GM15510 (cell line): Measurements from ENCODE around the gene PTMS.

ENCODE experiments used
- POLR2A ChIP-seq: IDR thresholded peaks from 3 replicates; pipeline ENCODE4 v1.6.1; 2011; ENCODE audit warnings: borderline replicate concordance; ENCODE audit not compliant: insufficient read length; ENCODE audit errors: extremely low read depth

The PTMS gene

GRCh38 chr12:6787309-6787708, 21.1 kb downstream of the PTMS start:
- TF ChIP-seq POLR2A = no peak

- no peak for TF ChIP-seq POLR2A
Observed at GRCh38 chr12:6788972-6789924, 23.1 kb downstream of the PTMS start, which contains the start of gene CD4. Gene CD4, plus strand, starts transcription at chr12:6789528. Its CDS starts 10,611 bp downstream, at chr12:6800139.

- TF ChIP-seq POLR2A = no peak
Observed at GRCh38 chr12:6790496-6791150, 24.5 kb downstream of the PTMS start.

GRCh38 chr12:6791931-6792520, 25.9 kb downstream of the PTMS start:
- no peak for TF ChIP-seq POLR2A

GRCh38 chr12:6792522-6793201, 26.5 kb downstream of the PTMS start:
- no peak for TF ChIP-seq POLR2A

- TF ChIP-seq POLR2A = no peak
Observed at GRCh38 chr12:6795088-6795487, 28.9 kb downstream of the PTMS start.

- TF ChIP-seq POLR2A = no peak
Observed at GRCh38 chr12:6796576-6796975, 30.4 kb downstream of the PTMS start.

GRCh38 chr12:6799147-6799546, 33.0 kb downstream of the PTMS start:
- no peak for TF ChIP-seq POLR2A

GRCh38 chr12:6807170-6807569, 41.0 kb downstream of the PTMS start:
- TF ChIP-seq POLR2A = no peak

- no peak for TF ChIP-seq POLR2A
Observed at GRCh38 chr12:6809056-6809455, 42.9 kb downstream of the PTMS start.

GRCh38 chr12:6810758-6811157, 44.6 kb downstream of the PTMS start:
- TF ChIP-seq POLR2A = no peak

GRCh38 chr12:6813363-6813762, 47.2 kb downstream of the PTMS start:
- TF ChIP-seq POLR2A = no peak

- TF ChIP-seq POLR2A = no peak
Observed at GRCh38 chr12:6816598-6816997, 50.4 kb downstream of the PTMS start.

GRCh38 chr12:6817098-6817497, 50.9 kb downstream of the PTMS start:
- TF ChIP-seq POLR2A = no peak

- no peak for TF ChIP-seq POLR2A
Observed at GRCh38 chr12:6817662-6818157, 51.5 kb downstream of the PTMS start.

- no peak for TF ChIP-seq POLR2A
Observed at GRCh38 chr12:6818222-6818621, 52.1 kb downstream of the PTMS start.

GRCh38 chr12:6818645-6819044, 52.5 kb downstream of the PTMS start:
- no peak for TF ChIP-seq POLR2A
